Neural progenitor cell (in vitro differentiated cells): ENCODE data around the gene HSPB6. TPM values are rescaled to one million over a fixed set of nuclear protein-coding genes. Genes with fewer than 3 reads are reported as not detected.
A peak's percentile ranks its signal among the peaks of the same experiment; 100 is the strongest.

Source experiments
- DNase-seq: peaks from one replicate; pipeline ENCODE4 v3.0.0-alpha.2; 2016; ENCODE audit warnings: low spot score
- H2AFZ ChIP-seq: fragments of 200-600 bp; sonication (generic); replicated peaks from 2 replicates; pipeline ENCODE4 v1.6.1; 2016; ENCODE audit warnings: antibody characterized with exemption
- H3F3A ChIP-seq: fragments of 200-600 bp; sonication (generic); 2 replicates; pipeline ENCODE4 v1.6.1; 2016; ENCODE audit warnings: antibody characterized with exemption, low read depth
- H3K27ac ChIP-seq: fragments of 200-600 bp; sonication (generic); 2 replicates; pipeline ENCODE4 v1.5.1; 2016; ENCODE audit warnings: mild to moderate bottlenecking
- H3K27me3 ChIP-seq: fragments of 200-600 bp; sonication (generic); 2 replicates; pipeline ENCODE4 v1.6.1; 2016; ENCODE audit warnings: mild to moderate bottlenecking, moderate library complexity
- H3K36me3 ChIP-seq: fragments of 200-600 bp; sonication (generic); 2 replicates; pipeline ENCODE4 v1.5.1; 2016
- H3K4me1 ChIP-seq: fragments of 200-600 bp; sonication (generic); 2 replicates; pipeline ENCODE4 v1.6.1; 2016; ENCODE audit warnings: mixed run types
- H3K4me2 ChIP-seq: fragments of 200-600 bp; sonication (generic); 2 replicates; pipeline ENCODE4 v1.6.1; 2016
- H3K4me3 ChIP-seq: fragments of 200-600 bp; sonication (generic); 2 replicates; pipeline ENCODE4 v1.5.1; 2016
- H3K79me2 ChIP-seq: fragments of 200-600 bp; sonication (generic); 2 replicates; pipeline ENCODE4 v1.6.1; 2016; ENCODE audit warnings: low read depth
- H3K9ac ChIP-seq: fragments of 200-600 bp; sonication (generic); 2 replicates; pipeline ENCODE4 v1.6.1; 2016
- H3K9me3 ChIP-seq: fragments of 200-600 bp; sonication (generic); 2 replicates; pipeline ENCODE4 v1.5.1; 2016; ENCODE audit warnings: low read depth
- H4K20me1 ChIP-seq: fragments of 200-600 bp; sonication (generic); 2 replicates; pipeline ENCODE4 v1.6.1; 2016; ENCODE audit warnings: low read depth
- H3K27ac Mint-ChIP-seq: 3 replicates; pipeline ENCODE4 v1.8.0; 2021; ENCODE audit warnings: mixed read lengths
- H3K27me3 Mint-ChIP-seq: 2 replicates; pipeline ENCODE4 v1.8.0; 2022; ENCODE audit warnings: low read depth, mild to moderate bottlenecking, inconsistent platforms, moderate library complexity, mixed read lengths; ENCODE audit not compliant: insufficient read depth
- H3K36me3 Mint-ChIP-seq: 3 replicates; pipeline ENCODE4 v1.8.0; 2021; ENCODE audit warnings: mixed read lengths
- H3K4me1 Mint-ChIP-seq: 3 replicates; pipeline ENCODE4 v1.8.0; 2021; ENCODE audit warnings: mixed read lengths
- H3K4me3 Mint-ChIP-seq: 3 replicates; pipeline ENCODE4 v1.8.0; 2021; ENCODE audit warnings: mild to moderate bottlenecking, moderate library complexity, mixed read lengths
- H3K9me3 Mint-ChIP-seq: 3 replicates; pipeline ENCODE4 v1.8.0; 2020; ENCODE audit warnings: mixed read lengths
- EZH2 ChIP-seq: fragments of 200-600 bp; sonication (generic); IDR thresholded peaks from 2 replicates; pipeline ENCODE4 v1.6.1; 2017; ENCODE audit warnings: antibody characterized with exemption, mild to moderate bottlenecking, moderate library complexity
- EZH2phosphoT487 ChIP-seq: fragments of 200-600 bp; sonication (generic); IDR thresholded peaks from 2 replicates; pipeline ENCODE4 v1.6.1; 2017; ENCODE audit warnings: antibody characterized with exemption
- total RNA-seq: library from RNA; depleted of rRNA; stranded (reverse); fragments of >200 nt; gene quantifications from 2 replicates; pipeline ENCODE4 v1.2.3, GENCODE V29; 2015; ENCODE audit warnings: low replicate concordance
- TF ChIP-seq, protein P1 (sequence below): fragments of 200-600 bp; sonication (generic); IDR thresholded peaks from 2 replicates; pipeline ENCODE4 v1.5.1; 2017; ENCODE audit warnings: antibody characterized with exemption, mild to moderate bottlenecking

The HSPB6 gene
- total RNA-seq, 1 donor from 2014 or later: not detected

DNA sequence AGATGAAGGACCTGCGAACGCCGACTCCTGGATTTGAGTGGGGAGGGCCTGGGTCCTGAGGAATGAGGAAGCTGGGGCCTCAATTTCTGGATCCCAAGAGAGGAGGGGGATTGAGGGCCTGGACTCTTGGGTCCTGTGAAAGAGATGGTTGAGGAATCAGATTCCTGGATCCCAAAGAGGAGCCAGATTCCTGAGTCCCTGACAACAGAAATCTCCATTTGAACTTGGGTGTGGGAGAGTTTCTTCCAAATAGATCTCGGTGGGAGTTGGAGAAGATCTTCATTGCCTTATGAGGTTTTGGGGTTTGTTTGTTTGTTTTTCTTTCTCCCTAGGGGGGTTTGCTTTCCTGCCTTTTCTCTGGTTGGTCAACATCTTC lies 10.8 kb downstream of the HSPB6 start:
- Mint-ChIP-seq H3K4me3 (peak overlapping the region; percentile 96), H3K36me3 (peaks cover 3% of the 10 kb centered on the region), H3K27me3 (peaks cover 10% of the 10 kb centered on the region), H3K4me1 (peaks cover 42% of the 10 kb centered on the region), H3K9me3 (no peaks in the 10 kb centered on the region), H3K27ac (peak overlapping the region; percentile 94)
- no peak overlapping the region for H2AFZ ChIP-seq
- H4K20me1 ChIP-seq: no peaks in the 10 kb centered on the region
- peak overlapping the region; percentile 68 for H3K9ac ChIP-seq
- H3K9me3 ChIP-seq: no peaks in the 10 kb centered on the region
- H3K4me2 ChIP-seq: peak overlapping the region; percentile 88
- no peak for DNase-seq
- H3K36me3 ChIP-seq: no peaks in the 10 kb centered on the region
- no peaks in the 10 kb centered on the region for H3K27me3 ChIP-seq
- H3K27ac ChIP-seq: no peak overlapping the region
- peaks cover 30% of the 10 kb centered on the region for H3F3A ChIP-seq
- peaks cover 13% of the 10 kb centered on the region for H3K79me2 ChIP-seq
- H3K4me1 ChIP-seq: peaks cover 5% of the 10 kb centered on the region
- TF ChIP-seq, protein P1, sequence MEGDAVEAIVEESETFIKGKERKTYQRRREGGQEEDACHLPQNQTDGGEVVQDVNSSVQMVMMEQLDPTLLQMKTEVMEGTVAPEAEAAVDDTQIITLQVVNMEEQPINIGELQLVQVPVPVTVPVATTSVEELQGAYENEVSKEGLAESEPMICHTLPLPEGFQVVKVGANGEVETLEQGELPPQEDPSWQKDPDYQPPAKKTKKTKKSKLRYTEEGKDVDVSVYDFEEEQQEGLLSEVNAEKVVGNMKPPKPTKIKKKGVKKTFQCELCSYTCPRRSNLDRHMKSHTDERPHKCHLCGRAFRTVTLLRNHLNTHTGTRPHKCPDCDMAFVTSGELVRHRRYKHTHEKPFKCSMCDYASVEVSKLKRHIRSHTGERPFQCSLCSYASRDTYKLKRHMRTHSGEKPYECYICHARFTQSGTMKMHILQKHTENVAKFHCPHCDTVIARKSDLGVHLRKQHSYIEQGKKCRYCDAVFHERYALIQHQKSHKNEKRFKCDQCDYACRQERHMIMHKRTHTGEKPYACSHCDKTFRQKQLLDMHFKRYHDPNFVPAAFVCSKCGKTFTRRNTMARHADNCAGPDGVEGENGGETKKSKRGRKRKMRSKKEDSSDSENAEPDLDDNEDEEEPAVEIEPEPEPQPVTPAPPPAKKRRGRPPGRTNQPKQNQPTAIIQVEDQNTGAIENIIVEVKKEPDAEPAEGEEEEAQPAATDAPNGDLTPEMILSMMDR: no peak
- no peak for TF ChIP-seq EZH2phosphoT487
- TF ChIP-seq EZH2: no peak
- H3K4me3 ChIP-seq: peak overlapping the region; percentile 87

DNA sequence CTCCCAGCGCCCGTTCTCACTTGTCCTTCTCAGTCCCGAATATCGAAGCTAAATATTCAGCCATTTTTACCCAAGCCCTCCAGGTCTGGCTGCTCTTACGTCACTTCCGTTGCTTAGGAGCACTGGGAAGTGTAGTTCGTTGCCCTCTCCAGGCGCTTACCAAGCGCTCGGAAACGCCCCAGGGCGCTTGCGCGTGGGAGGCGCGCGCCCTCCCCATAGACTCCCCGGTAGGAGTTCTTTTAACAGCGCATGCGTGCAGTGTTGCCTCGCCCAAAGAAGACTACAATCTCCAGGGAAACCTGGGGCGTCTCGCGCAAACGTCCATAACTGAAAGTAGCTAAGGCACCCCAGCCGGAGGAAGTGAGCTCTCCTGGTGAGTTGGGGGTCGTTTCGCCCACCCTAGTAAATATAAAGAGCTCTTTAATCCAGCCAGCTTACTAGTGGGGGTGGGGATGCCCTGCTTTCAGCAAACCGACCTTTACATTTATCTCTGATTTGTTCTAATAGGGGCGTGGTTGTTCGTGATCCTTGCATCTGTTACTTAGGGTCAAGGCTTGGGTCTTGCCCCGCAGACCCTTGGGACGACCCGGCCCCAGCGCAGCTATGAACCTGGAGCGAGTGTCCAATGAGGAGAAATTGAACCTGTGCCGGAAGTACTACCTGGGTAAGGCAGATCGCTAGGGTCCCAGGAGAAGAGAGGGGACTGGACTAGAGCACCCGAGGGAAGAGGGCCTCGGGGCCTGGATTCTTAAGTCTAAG lies 11.3 kb downstream of the HSPB6 start, which contains the start of the genes PSENEN and U2AF1L4:
Gene PSENEN (plus strand): TSS at position 324 of the 759 bp plus-strand sequence. CDS start 280 bp downstream, at position 604.
Gene U2AF1L4 (minus strand): TSS at position 91 of the 759 bp plus-strand sequence. CDS start 27 bp downstream, at position 64.
- H3K4me2 ChIP-seq: peak within 1 kb of the TSS; percentile 88

DNA sequence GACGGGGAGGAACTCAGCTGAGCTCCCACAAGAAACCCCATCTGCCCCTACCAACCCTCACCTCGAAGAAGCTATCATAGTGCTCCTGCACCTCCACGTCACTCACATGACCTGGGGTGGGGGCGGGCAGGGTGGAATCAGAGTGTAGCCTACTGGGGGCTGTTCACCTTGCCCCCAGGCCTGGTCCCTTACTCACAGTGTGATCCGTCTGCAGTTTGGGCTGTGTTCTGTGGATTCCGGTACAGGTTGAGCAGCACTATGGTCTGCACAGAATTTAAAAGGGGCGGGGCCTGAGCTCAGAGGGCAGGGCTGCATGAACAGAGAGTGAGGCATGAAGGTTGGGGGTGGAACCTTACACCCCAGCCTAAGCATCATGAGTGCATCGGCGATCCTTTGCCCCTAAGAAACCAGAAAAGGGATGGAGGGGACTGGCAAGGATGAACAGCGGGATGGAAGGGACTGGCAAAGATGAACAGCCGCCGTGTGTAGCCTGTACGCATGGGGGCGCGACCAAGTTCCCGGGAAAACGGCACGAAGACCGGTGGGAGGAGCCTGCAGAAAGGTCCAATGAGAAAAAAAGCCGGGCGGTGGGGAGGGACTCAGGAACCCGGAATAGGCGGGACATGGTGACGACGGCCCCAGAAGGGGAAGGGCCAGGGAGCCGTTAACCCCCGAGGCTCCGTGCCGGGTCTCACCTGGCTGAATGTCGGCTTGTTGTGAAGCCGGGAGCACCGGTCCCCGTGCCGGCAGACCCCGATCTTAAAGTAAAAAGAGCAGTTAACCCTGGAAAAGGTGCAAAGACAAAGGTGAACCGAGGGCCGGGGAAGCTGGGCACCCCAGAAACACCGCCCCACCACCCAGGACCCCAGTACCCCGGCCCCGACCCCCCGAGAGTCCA lies 12.2 kb downstream of the HSPB6 start:
- TF ChIP-seq, protein P1: peak; percentile 55
- no peak for TF ChIP-seq EZH2phosphoT487
- TF ChIP-seq EZH2: no peak

More for the DNA sequence above, 11.3 kb downstream of the HSPB6 start, which contains the start of the genes PSENEN and U2AF1L4:
- H3K4me3 Mint-ChIP-seq: peak within 1 kb of the TSS; percentile 96
- H3K4me3 ChIP-seq: peak within 1 kb of the TSS; percentile 87
- H3K27me3 ChIP-seq: no peaks in the 10 kb centered on the region
- H3K4me1 Mint-ChIP-seq: peaks cover 47% of the 10 kb centered on the region
- peak within 1 kb of the TSS; percentile 81 for H2AFZ ChIP-seq
- H3K9me3 Mint-ChIP-seq: no peaks in the 10 kb centered on the region
- peak within 1 kb of the TSS; percentile 96 for H3K27ac ChIP-seq
- no peaks in the 10 kb centered on the region for H3K36me3 ChIP-seq
- H4K20me1 ChIP-seq: no peaks in the 10 kb centered on the region
- peaks cover 13% of the 10 kb centered on the region for H3K79me2 ChIP-seq
- peaks cover 35% of the 10 kb centered on the region for H3F3A ChIP-seq
- H3K9me3 ChIP-seq: no peaks in the 10 kb centered on the region
- peaks cover 3% of the 10 kb centered on the region for H3K36me3 Mint-ChIP-seq
- TF ChIP-seq EZH2phosphoT487 (no peak), EZH2 (no peak)
- TF ChIP-seq, protein P1: no peak
- H3K27ac Mint-ChIP-seq: peak within 1 kb of the TSS; percentile 94
- H3K4me1 ChIP-seq: peaks cover 5% of the 10 kb centered on the region
- H3K27me3 Mint-ChIP-seq: peaks cover 12% of the 10 kb centered on the region
- peak within 1 kb of the TSS; percentile 73 for H3K9ac ChIP-seq
- peak; percentile 100 for DNase-seq

More for the DNA sequence above, 12.2 kb downstream of the HSPB6 start:
- peak overlapping the region; percentile 96 for H3K4me3 Mint-ChIP-seq
- H3F3A ChIP-seq: peaks cover 42% of the 10 kb centered on the region
- H2AFZ ChIP-seq: peak overlapping the region; percentile 81
- H3K9me3 Mint-ChIP-seq: no peaks in the 10 kb centered on the region
- peak; percentile 99 for DNase-seq
- peak overlapping the region; percentile 75 for H3K4me2 ChIP-seq
- peak overlapping the region; percentile 87 for H3K4me3 ChIP-seq
- H3K36me3 Mint-ChIP-seq: peaks cover 3% of the 10 kb centered on the region
- H3K27ac Mint-ChIP-seq: peak overlapping the region; percentile 94
- H3K4me1 ChIP-seq: peaks cover 9% of the 10 kb centered on the region
- H3K9me3 ChIP-seq: no peaks in the 10 kb centered on the region
- H3K9ac ChIP-seq: peak overlapping the region; percentile 73
- H3K27me3 Mint-ChIP-seq: peaks cover 13% of the 10 kb centered on the region
- no peaks in the 10 kb centered on the region for H3K27me3 ChIP-seq
- H3K27ac ChIP-seq: peak overlapping the region; percentile 96
- H3K79me2 ChIP-seq: peaks cover 13% of the 10 kb centered on the region
- H3K4me1 Mint-ChIP-seq: peaks cover 47% of the 10 kb centered on the region
- H4K20me1 ChIP-seq: peaks cover 6% of the 10 kb centered on the region
- no peaks in the 10 kb centered on the region for H3K36me3 ChIP-seq
